C4-2B (cell line): Measurements from ENCODE around the gene CASP3.

Experiments used
- ZFX ChIP-seq: fragments of 450-650 bp; IDR thresholded peaks from 2 replicates; pipeline ENCODE4 v1.6.1; 2017
- TF ChIP-seq, protein P1 (sequence below): fragments of 450-650 bp; conservative IDR thresholded peaks from 2 replicates; pipeline ENCODE4 v1.5.1; 2017; ENCODE audit warnings: mild to moderate bottlenecking

DNA sequence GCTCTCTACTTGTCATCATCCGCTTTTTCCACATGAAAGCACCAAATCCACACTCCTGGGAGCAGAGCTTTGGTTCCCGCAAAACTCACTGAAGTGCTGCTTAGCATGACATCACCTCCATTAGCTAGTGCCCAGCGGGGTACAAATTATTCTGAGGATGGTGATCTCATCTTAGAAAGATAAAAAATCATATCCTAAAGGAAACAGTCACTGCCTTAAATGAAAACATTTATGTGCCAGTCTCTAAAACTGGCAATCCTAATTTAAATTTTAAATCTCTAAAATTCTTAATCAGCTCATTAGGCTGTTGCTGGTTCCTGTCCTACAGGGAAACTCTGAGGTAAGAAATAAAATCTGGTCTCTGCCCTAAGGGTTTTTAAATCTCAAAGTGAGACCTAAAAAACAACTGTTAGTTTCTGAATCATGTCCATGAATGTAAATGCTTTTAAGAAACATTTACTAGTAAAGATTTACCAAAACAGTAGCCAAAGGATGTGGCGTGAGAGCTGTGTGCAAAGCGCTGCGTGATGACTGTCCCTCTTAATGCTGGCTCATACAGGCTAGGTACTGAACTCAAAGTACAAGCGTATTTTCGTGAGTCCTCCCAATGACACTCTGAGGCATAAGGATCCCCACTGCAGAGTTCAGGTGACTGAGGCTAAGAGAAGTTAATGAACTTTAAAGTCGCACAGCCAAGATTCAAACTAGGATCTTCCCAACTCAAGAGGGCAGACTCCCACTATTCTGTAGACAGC is 4.5 kb downstream of the CASP3 start:
- TF ChIP-seq, protein P1, sequence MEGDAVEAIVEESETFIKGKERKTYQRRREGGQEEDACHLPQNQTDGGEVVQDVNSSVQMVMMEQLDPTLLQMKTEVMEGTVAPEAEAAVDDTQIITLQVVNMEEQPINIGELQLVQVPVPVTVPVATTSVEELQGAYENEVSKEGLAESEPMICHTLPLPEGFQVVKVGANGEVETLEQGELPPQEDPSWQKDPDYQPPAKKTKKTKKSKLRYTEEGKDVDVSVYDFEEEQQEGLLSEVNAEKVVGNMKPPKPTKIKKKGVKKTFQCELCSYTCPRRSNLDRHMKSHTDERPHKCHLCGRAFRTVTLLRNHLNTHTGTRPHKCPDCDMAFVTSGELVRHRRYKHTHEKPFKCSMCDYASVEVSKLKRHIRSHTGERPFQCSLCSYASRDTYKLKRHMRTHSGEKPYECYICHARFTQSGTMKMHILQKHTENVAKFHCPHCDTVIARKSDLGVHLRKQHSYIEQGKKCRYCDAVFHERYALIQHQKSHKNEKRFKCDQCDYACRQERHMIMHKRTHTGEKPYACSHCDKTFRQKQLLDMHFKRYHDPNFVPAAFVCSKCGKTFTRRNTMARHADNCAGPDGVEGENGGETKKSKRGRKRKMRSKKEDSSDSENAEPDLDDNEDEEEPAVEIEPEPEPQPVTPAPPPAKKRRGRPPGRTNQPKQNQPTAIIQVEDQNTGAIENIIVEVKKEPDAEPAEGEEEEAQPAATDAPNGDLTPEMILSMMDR: no peak
- no peak for TF ChIP-seq ZFX
